Measurements from ENCODE around the gene TK1.

TK1 gene

DNA sequence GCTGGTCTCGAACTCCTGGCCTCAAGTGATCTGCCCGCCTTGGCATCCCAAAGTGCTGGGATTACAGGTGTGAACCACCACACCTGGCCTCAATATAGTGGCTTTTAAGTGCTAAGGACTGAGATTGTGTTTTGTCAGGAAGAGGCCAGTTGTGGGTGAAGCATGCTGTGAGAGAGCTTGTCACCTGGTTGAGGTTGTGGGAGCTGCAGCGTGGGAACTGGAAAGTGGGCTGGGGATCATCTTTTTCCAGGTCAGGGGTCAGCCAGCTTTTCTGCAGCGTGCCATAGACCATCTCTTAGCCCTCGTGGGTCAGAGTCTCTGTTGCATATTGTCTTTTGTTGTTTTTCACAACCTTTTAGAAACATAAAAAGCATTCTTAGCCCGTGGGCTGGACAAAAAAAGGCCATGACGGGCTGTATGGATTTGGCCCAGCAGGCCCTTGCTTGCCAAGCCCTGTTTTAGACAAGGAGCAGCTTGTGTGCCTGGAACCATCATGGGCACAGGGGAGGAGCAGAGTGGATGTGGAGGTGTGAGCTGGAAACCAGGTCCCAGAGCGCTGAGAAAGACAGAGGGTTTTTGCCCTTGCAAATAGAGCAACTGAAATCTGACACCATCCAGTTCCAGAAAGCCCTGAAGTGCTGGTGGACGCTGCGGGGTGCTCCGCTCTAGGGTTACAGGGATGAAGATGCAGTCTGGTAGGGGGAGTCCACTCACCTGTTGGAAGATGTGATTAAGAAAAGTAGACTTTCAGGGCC, 32.7 kb upstream of the TK1 start:
- DNase-seq (ENCODE audit: low read depth in 2 of 2): no peak

DNA sequence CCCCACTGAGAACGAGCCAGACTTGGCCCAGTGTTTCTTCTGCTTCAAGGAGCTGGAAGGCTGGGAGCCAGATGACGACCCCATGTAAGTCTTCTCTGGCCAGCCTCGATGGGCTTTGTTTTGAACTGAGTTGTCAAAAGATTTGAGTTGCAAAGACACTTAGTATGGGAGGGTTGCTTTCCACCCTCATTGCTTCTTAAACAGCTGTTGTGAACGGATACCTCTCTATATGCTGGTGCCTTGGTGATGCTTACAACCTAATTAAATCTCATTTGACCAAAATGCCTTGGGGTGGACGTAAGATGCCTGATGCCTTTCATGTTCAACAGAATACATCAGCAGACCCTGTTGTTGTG, 27.8 kb upstream of the TK1 start:
- no peak for DNase-seq (ENCODE audit: low read depth in 2 of 2)

DNA sequence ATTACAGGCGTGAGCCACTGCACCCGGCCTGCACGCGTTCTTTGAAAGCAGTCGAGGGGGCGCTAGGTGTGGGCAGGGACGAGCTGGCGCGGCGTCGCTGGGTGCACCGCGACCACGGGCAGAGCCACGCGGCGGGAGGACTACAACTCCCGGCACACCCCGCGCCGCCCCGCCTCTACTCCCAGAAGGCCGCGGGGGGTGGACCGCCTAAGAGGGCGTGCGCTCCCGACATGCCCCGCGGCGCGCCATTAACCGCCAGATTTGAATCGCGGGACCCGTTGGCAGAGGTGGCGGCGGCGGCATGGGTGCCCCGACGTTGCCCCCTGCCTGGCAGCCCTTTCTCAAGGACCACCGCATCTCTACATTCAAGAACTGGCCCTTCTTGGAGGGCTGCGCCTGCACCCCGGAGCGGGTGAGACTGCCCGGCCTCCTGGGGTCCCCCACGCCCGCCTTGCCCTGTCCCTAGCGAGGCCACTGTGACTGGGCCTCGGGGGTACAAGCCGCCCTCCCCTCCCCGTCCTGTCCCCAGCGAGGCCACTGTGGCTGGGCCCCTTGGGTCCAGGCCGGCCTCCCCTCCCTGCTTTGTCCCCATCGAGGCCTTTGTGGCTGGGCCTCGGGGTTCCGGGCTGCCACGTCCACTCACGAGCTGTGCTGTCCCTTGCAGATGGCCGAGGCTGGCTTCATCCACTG, 27.3 kb upstream of the TK1 start, which contains the start of gene BIRC5:
BIRC5 (plus strand) TSS at position 238 of the 690 bp plus-strand sequence; CDS start at position 302, 64 bp downstream.
- peak; percentile 93 to 94 for DNase-seq (ENCODE audit: low read depth in 2 of 2)

DNA sequence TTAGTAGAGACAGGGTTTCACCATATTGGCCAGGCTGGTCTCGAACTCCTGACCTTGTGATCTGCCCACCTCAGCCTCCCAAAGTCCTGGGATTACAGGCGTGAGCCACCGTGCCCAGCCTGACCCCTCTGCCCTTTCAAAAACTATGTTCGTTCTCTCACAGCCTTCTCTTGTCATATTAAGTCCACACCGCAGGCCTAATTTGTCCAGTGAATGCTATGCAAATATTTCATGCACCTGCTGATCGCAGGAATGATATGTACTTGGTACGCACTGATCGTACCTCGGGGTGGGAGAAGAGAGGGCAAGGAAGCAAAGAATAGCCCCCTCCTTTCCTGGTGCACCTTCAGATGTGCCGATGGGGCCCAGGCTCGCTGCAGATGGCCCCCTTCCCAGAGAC, 24.2 kb upstream of the TK1 start:
- DNase-seq (ENCODE audit: low read depth in 2 of 2): no peak

DNA sequence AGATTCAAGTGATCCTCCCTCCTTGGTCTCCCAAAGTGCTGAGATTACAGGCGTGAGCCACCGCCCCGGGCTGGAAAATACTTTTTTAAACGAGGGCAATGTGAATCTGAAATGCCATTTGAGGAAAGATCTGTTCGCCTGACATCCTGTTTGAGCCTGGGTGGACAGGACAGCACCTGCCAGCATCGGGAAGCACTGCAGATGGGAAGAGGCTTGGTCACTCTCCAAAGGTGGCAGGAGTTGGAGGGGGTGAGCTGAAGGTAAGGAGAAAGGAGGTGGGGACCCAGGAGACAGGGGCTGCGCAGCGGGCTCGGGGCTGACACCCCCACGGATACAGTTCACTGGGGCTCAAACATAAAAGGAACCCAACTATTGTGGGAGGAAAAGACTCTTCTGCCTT, 23.3 kb upstream of the TK1 start:
- no peak for DNase-seq (ENCODE audit: low read depth in 2 of 2)

DNA sequence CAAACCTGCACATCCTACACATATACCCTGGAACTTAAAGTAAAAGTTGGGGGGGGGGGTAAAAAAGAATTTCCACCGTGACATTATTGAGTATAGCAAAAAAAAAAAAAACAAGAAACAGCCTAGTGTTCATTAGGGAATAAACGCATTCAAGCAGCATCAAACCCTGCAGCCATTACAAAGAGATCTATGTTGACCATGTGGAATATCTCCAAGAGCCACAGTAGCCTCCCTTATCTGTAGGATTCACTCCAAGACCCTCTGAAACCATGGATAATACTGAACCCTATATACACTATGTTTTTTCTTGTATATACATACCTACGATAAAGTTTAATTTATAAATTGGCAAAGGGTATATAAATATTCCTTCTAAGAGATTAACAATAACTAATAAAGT, 21.6 kb upstream of the TK1 start:
- no peak for DNase-seq (ENCODE audit: low read depth in 2 of 2)

DNA sequence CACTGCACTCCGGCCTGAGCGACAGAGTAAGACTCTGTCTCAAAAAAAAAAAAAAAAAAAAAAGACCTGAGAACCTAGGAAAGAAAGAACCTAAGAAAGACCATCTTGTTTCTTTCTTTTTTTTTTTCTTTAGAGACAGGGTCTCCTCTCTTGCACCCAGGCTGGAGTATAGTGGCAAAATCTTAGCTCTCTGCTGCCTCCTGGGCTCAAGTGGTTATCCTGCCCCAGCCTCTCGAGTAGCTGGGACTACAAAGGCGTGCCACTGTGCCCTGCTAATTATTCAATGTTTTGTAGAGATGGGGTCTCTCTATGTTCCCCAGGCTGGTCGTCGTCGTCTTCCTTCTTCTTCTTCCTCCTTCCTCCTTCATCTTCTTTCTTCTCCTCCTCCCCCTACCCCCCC, 19.4 kb upstream of the TK1 start:
- no peak for DNase-seq (ENCODE audit: low read depth in 2 of 2)

DNA sequence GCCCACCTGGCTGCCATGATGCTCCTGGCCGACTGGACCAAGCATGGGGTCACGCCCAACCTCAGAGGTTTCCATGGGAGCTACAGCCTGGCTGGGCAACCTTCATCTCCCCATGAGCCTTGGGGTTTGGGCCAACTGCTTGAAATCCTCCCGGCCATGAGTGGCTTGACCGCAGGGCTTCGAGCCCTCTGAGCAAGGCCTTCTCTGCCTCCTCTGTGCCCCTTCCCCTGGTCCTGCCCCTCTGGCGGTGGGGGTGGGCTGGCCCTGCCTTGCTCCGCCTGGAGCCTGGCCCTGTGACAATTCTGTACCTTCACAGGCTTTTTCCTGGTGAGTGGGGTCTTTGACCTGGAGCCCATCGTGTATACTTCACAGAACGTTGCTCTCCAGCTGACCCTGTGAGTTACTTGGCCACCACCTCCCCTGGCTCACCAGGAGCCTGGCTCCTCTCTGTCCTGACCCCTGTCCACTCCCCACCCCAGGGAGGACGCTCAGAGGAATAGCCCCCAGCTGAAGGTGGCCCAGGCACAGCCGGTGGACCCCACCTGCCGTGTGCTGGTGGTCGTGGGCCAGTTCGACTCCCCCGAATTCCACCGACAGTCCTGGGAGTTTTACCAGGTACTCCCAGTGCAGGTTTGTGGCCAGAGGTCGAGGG, 18.4 kb upstream of the TK1 start:
- DNase-seq (ENCODE audit: low read depth in 2 of 2): no peak

DNA sequence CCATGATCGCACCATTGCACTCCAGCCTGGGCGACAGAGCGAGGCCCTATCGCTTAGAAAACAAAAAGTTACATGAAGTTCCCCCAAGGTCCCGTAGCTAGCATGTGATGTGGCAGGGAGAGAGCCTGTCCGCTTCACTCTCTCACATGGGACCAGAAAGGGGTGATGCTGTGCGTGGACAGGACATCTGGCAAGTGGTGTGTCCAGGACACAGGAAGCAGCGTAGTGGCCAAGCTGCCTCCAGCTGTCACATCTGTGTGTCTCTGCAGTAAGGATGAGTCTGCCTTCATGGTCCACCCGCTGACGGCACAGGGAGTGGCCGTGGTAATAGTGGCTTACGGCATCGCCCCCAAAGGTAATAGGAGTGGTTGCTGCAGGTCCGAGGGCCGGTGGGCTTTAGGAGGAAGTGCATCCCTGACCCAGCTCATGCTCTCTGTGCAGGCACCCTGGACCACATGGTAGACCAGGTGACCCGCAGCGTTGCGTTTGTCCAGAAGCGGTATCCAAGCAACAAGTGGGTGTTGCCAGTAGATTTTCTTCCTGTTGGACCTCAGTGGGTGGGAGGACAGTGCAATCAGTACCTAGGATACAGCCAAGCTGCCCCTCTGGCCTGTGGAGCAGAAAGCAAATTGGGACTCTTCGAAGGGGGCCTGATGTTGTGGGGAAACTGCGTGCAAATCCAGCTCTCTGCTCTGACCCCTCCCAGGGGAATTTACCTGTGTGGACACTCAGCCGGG, 17.7 kb upstream of the TK1 start:
- no peak for DNase-seq (ENCODE audit: low read depth in 2 of 2)

DNA sequence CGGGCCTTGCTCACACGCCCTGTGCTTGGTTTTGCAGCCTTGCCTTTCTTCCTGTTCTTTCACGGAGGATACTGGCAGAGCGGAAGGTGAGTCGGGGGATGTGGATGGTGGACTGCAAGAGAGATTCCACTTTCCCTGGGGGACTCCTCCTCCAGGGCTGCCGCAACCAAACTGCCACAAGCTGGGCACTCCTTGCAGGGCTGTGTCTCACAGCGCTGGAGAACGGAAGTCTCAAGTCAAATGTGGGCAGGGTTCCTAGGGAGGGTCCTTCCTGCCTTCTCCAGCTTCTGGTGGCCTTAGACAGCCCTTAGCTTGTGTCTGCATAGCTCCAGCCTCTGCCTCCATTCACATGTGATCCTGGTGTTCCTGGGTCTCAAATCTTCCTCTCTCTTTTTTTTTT, 15.8 kb upstream of the TK1 start:
- DNase-seq (ENCODE audit: low read depth in 2 of 2): no peak

DNA sequence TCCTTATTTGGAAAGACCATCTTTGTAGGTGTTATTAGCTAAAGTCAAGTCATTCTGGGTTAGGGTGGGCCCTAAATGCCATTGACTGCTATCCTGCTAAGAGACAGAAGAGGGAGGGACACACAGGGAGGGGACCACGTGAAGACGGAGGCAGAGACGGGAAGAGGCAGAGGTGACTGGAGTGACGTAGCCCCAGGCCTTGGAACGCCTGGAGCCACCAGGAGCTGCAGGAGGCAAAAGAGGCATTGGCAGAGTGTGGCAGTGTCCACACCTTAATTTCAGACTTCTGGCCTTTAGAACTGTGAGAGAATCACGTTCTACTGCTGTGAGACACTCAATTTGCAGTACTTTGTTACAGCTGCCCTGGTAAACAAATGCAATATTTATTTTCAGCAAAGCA, 13.6 kb upstream of the TK1 start:
- DNase-seq (ENCODE audit: low read depth in 2 of 2): no peak

DNA sequence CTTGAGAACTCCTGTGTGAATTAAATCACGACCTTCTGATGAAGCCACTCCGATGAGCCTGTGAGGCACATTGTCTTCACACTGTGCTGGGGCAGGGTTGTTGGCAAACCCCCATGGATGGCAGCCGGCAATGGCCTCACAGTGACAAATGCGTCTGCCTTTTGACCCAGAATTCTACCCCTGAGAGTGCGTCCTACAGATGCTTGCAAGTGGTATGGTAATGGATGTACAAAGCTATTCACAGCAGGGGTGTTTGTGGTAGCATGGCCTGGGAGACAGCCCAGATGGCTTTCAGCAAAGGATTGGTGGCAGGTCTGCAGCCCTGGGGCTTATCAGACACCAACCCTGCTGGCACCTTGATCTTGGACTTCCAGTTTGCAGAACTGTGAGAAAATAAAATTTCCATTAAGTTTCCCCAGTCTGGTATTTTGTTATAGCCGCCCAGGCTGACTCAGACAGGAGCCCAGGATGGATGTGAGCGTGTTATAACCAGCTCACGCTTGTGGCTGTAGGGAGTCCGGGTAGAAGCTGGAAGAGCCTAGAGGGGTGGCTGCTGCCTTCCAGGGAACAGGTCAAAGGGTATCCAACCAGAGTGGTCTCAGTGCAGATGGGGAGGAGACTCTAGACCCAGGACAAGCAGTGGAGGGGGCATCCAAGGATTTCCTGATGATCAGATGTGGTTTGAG, 10.4 kb upstream of the TK1 start:
- no peak for DNase-seq (ENCODE audit: low read depth in 2 of 2)

DNA sequence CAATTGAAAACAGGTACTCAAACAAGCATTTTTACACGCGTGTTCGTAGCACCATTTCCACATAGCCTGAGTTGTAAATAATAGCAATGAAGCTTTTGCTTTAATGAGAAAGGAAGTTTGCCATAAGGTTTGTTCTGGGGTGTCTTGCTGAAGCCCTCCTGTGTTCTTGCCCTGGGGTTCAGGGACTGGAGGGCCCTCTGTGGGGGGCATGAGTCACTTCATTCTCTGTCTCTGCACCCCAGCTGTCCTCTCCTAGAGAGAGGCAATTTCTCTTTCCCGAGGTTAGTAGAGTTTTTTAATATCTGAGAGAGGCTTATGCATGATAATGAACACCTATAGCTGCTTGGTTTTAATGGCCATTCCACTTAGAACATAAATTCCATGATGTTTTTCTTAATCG, 9.9 kb upstream of the TK1 start:
- no peak for DNase-seq (ENCODE audit: low read depth in 2 of 2)

DNA sequence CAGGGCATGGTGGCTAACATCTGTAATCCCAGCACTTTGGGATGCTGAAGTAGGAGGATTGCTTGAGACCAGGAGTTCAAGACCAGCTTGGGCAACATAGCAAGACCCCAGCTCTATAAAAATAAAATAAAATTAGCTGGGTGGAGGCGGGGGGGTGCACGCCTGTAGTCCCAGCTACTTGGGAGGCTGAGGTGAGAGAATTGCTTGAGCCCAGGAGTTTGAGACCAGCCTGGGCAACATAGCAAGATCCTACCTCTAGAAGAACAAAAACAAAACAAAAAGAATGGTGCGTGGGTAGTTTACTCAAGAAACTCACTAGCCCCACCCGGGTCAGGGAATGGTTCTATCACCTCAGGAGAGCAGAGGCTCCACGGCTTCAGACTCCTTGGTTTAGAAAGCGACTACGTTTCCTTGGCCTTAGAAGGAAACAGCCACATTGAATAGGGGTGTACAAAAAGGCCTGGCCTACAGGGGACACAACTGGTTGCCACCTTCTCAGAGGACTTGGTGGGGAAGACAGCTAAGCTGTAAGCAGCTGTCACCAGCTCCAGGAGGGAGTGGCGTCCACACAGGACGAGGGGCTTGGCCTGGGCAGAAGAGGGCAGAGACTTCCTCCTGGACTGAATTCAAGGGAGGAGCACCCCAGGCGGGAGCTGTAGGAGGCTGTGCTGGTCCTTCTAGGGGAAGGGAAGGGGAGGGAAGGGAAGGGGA, 716 bp downstream of the TK1 start:
- no peak for DNase-seq (ENCODE audit: low read depth in 2 of 2)

DNA sequence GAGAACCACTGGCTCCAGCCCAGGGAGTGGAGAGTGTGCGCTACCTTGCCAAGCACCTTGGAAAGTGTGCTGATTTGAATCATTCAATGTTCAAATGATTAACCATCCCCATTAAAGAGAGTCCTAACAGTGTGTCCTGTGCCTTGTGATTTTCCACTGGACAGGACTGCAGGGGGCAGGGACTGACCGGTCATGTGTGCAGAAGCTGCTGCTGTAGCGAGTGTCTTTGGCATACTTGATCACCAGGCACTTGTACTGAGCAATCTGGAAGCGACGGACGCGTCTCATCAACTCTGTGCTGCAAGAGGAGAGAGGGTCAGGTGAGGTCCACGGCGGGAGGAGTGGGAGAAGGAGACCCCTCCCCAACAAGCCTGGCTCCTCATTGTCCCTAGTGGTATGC, 2.0 kb downstream of the TK1 start:
- no peak for DNase-seq (ENCODE audit: low read depth in 2 of 2)

DNA sequence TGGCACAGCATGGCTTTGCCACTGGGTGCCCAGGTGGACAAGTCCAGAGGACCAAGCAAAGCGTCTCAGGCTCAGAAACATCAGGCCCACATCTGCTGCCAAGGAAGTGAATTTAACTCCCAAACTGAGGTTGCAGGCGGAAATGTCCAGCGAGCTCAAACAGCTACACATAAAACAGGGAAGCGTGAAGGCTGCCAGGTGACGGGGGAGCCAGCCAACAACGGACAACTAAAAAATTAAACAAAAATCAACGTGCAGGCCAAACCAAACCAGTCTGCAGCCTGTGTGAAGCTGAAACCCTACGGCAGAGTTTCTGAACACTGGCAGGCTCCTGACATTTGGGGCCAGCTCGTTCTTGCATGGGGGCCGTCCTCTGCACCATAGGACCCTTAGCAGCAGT, 2.5 kb downstream of the TK1 start:
- no peak for DNase-seq (ENCODE audit: low read depth in 2 of 2)

DNA sequence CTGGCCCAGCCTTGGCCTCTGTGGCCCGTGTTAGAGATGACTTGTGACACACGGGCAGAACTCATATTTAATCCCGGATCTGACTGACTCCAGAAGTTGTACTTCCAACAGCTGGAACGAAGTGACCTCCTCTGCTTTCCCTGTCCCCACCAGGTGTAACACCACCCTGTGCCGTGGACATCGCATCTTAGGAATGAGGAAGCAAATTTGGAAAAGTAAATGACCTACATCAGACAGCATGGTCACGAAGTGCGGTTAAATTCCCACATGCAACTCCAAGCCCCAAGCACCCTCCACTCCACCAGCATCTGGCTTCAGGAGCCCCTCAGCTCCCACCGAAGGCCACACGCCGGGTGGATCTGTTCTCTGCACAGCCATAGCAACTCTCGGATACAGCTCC, 2.9 kb downstream of the TK1 start:
- DNase-seq (ENCODE audit: low read depth in 2 of 2): no peak

DNA sequence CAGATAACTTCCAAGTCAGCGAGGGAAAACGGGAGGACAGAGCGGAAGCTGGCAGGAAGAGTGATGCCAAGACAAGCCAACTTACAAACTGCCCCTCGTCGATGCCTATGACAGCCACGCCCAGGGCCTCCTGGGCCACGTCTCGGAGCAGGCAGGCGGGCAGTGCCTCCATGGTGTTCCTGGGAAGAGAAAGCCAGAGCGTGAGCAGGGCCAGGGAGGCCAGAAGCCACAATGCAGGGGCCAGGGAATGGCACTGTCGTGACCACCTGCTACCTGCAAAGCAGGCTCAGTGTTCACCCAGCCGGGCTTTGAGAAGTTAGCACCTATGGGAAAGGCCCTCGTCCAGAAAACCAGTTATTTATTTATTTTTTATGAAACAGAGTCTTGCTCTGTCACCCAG, 4.3 kb downstream of the TK1 start:
- no peak for DNase-seq (ENCODE audit: low read depth in 2 of 2)

DNA sequence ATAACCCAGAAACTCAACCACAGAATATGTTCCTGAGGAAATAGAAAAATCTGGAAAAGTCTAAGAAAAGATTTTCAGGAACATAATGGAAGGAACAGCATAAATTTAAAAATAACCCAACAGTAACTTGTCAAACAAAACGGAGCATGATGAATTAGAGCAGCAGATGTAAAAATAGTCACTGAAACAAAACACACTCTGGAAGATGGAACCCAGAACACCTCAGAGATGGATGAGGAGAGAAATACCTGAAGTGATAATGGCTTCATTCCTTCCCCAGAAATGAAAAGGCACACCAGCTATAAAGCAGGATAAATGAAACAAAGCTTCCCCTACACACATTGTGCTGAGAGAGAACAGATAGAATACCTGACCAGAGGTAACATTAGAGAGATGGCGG, 6.3 kb downstream of the TK1 start:
- no peak for DNase-seq (ENCODE audit: low read depth in 2 of 2)

DNA sequence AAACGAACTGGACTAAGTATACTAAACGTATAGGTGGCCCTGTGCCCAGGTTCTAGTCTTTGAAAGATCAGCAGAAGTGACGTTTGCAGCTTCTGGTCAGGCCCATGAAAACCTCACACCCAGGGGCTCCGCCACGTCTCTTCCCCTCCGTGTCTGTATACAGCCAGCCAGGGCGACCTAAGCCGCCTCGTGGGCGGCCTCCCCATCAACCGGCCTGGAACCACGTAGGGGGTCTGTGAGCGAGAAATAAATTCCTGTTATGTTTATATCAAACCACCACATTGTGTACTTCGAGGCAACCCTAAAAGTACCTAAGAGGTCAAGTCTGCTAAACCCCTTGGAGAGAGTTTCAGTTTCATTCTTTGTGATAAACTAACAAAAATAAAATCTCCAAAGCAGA, 6.8 kb downstream of the TK1 start:
- no peak for DNase-seq (ENCODE audit: low read depth in 2 of 2)

DNA sequence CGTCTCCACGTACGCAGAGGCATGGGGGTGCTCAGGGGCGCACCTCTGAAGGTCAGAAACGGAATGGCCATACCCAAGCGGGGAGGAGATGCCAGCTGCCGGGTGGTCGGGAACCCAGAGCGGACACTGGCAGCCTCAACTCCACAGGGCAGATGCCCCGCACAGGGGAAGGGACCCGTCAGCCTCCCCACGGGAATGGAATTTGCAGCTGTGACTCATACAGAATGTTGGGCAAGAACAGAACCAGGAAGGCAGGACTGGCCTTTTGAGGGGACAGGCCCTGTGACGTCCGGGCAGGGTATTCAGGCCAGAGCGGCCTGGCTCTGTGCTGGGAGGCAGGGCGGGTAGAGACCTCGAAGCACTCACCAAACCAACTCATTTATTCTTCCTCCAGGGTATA, 7.5 kb downstream of the TK1 start:
- no peak for DNase-seq (ENCODE audit: low read depth in 2 of 2)

Data from stimulated activated CD4-positive, alpha-beta T cell treated with anti-CD3 and anti-CD28 coated beads, Interleukin-4, amount 100 ng/mL, for 48 hours (primary cell).